Stimulated activated CD4-positive, alpha-beta T cell treated with anti-CD3 and anti-CD28 coated beads, TNF-alpha, amount 100 ng/mL, for 24 hours (primary cell): ENCODE measurements around the gene GPM6B.
"Not testable (repeated sequence)": the region's sequence is repeated elsewhere in the genome, so short reads cannot be mapped to it uniquely, and the experiment has no call there.

ENCODE experiments used
- DNase-seq, 3 experiments: peaks; one replicate each; pipeline ENCODE4 v3.0.0-alpha.2; 2020; ENCODE audit warnings: low read depth in 3 of 3

The GPM6B gene

DNA sequence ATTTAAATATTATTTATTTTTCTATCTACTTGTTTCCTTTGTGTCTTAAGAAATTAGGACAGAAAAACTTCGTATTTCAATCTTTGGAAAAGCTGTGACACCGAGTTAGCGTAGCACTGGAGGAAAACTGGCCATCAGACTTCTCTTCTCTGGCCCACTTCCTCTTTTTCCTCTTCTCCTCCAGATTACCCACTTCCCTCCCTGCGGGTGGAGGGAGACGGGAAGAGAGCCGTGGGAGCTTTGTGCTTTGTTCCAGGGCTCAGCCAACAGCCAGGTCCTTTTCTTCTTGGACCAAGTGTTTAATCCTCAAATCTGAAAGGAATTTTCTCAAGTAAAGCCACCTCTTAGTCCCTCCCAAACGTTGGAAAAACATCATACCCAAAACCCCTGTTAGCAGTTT is 52.6 kb downstream of the GPM6B start:
- DNase-seq, result no peak

DNA sequence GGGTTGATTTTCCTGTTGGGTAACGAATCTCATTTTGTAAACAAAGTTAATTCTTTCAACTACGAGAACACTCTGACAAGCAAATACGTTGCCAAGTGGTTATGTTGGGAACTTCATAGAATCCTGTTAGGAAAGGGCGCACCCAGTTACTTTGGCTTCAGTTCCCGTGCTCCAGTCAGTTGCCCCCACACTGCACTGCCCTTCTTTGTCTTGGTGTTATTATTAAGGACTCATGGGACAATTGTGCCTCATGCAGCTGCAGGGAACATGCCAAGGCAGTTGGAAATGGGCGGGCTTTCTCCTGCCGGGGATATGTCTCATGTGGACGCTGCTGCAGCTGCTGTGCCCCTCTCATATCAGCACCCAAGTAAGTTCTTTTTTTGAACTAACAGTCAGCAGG is 53.4 kb downstream of the GPM6B start:
- no peak for DNase-seq

DNA sequence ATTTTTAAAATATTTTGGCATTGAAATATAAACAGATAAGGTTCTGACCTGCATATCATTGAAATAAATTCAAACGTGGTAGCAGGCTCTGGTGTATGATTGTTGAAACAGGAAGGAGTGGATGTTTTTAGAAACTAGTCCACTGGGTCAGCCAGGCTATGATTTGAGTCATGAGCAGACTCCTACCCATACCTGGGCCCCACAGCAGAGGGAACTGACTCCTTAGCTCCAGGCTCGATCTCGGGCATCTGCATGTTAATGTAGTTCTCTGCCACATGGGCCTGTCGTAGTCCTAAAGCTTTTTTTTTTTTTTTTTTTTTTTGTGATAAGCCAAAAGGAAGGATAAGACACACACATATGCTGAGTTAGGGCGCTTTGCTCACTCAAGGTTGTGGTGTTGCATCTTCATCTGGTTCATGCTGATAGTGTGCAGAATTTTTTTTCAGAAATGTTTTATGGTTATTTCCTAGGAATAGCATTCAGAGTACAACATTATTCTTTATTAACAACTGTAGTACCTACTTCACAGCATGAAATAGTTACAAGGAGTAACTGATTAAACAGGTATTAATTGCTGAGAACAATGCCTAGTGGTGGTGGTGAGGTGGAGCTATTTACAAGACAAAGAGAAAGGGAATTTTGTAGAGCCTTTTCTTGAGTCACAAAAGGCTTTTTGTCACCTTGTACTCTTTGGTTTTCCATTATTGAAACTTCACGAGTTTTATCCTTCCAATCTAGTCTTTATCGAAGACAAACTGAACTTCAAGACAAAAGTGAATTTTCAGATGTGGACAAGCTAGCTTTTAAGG is 55.1 kb downstream of the GPM6B start:
- no peak for DNase-seq

DNA sequence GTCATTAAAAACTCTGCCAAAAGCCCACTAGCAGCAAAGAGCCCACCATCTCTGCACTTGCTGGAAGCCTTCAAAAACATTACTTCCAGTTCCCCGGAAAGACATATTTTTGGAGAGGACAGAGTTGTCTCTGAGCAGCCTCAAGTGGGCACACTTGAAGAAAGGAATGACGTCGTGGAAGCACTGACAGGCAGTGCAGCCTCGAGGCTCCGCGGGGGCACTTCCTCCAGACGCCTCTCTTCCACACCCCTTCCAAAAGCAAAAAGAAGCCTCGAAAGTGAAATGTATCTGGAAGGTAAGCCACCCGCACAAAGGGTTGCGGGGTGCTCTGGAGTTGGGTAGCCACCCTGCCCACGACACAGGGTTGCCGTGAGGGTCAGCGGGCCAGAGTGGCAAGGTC is 56.5 kb downstream of the GPM6B start:
- DNase-seq, result no peak

DNA sequence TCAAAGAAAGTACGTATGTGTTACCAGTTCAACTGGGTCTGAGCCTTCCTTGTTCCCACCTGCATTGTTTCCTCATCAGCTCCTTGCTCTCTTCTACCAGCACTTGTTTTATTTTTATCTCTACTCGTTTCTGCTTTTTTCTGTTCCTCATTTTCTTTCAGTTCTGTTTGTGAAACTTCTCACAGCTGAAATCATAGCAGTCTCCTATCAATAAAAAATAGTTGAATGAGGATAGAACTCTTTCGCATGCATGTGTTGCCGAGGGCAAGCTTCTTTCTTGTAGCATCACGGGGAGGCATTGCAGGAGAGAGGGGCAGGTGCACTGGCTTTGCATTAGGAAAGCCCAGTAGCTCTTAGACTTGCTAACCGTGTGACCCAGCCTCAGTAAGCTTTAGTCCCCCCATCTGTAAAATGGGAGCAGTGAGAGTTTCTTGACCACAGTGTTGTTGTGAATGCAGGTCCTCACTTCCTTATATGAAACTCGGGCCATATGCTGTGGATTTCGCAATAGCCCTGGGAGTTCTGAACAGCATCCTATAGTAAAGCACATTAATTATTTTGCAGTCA is 57.7 kb downstream of the GPM6B start:
- no peak for DNase-seq

DNA sequence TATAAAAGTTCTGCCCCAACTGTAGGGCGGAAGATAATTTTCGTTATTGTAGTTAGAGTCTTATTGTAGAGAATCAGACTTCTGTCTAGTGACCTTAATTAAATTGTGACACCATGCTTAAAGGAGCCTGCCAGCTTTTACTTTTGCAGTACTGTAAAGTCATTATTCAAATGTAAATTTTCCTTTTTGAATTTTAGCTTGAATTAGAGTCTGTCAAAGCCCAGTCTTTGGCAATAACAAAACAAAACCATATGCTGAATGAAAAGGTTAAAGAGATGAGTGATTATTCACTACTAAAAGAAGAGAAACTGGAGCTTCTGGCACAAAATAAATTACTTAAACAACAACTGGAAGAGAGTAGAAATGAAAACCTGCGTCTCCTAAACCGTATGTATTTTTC is 60.5 kb downstream of the GPM6B start:
- no peak for DNase-seq

DNA sequence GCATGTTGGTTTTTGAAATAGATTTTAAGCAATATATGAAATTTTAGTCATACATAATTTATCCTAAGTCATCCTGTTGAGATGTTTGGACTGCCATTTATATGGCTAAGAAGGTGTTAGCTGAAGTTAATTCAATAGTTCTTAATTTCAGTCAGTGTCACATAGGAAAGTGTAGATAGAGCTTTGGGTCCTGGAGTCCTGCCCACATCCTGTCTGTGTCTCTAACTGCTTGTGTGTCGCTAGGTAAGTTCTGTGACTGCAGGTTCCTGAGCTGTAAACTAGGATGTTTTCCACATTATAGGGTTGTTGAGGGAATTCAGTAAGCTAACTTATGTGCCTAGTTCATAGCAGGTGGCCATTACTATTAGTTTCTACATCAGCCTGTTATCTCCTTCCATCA is 61.6 kb downstream of the GPM6B start:
- DNase-seq, result no peak

DNA sequence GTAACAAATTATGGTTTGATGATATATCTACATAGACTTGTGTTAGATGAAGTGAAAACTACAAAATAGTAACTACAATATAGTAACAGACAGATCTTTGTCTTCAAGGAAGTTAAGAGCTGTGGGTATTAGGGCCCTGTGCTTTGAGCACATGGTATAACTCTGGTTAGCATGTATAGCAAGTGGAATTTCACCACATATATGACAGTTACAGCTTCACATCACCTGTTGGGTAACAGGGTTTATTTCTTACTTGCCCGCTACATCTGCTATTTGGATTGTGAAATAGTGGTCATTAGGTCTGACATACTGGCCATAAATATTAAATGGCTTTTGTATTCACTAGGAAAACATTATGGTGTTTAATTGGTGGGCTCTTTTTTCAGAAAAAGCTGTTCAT is 62.1 kb downstream of the GPM6B start:
- DNase-seq, result no peak

DNA sequence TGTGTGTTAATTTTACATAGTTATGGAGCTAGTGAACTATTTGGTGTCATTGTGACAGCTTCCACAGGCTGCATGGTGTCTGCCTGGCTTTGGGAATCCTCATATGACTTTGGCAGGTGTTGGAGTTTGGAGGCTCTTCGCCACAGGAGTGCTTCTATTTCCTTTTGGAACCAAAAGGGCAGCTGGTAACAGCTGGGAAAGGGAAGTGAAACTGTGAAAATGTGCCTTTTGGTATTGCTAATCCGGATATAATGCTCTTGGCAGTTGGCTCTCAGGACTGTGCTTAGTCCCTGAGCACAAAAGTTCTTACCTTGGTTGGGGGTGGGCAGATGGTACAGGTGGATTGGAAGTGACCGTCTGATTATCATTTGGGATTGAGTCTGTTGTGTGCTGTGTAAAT is 64.2 kb downstream of the GPM6B start:
- no peak for DNase-seq

DNA sequence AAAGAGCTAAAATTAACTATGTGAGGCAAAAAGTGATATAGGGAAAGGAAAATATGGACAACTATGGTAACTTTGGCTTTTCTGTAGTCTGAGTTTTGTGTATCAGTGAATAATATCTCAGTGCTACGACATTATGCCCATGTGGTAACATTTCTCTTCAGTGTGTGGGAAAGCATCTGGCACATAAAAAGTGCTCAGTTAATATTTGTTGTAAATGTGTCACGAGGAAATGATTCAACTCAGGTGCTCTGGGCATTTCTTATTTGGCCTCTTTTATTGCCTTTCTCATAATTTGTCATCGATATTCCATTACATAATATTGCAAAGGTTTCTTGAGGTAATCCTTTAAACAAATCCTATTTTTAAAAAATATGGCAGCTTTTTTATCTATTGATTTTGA is 64.8 kb downstream of the GPM6B start:
- DNase-seq, result no peak

DNA sequence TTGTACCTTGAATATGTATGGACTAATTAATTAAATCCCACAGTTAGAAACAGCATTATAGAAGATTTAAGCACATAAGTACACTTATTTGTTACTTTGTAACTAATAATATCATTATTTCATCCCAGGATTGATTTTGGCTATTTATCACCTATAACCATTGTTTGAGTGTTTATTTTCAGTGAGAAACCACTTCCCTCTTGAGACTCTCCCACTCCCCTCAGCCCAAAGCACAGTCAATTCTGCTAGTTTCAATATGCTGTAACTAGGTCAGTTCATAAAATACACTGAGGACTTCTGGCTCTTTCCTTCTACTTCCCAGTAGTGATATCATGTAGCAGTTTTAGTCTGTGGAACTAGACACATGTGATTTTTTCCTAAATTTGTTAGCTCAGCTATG is 66.1 kb downstream of the GPM6B start:
- DNase-seq, result no peak

DNA sequence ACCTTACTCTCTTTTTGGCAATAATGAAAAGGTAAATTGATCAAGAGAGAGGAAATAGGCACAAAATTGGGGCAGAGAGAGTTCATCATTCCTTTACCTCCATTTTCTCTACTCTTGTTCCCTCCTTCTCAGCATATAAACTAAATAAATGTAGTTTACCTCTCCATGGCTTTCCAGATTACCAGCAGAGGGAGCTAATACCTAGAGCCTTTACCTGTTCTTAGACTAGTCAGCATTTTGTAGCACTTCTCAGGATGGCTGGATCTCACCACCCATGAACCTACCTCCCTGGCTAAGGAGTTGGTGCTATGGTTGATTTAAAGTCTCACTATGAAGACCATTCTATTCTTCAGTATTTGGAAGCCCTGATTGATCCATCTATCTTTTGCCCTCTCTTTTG is 66.7 kb downstream of the GPM6B start:
- no peak for DNase-seq

DNA sequence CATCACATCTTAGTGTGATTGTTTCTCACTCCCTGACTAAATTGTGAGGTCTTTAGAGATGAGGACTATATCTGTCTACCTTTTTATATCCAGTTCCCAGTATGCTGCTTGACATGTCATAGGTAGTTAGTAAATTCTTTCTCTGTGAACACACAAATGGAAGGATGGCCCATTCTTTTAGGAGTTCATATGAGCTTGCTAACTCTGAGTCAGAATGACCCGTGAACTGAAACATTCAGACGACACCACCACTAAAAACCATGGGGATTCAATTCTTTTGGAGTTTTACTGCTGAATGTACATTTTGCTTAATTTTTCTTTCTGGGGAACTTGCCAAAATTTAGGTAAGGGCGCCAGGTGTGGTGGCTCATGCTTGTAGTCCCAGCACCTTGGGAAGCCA is 68.4 kb downstream of the GPM6B start:
- no peak for DNase-seq

DNA sequence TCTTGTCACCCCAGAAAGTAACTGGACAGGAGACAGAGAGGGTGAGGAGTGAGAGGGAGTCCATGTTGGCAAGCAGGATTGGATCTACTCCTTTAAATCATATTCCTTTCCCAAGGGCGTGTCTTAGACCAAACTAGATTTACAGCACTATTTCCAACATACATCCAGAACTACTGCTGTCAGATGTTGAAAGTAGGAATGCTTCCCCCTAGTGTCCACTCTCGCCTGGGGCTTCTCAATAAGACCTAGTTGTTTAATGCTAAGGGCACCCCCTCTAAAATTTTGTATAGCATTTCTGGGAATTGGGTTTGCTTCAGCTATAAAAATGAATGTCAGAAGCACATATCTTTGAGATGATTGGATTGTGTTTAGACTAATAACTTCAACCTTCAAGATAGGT is 69.1 kb downstream of the GPM6B start:
- no peak for DNase-seq

DNA sequence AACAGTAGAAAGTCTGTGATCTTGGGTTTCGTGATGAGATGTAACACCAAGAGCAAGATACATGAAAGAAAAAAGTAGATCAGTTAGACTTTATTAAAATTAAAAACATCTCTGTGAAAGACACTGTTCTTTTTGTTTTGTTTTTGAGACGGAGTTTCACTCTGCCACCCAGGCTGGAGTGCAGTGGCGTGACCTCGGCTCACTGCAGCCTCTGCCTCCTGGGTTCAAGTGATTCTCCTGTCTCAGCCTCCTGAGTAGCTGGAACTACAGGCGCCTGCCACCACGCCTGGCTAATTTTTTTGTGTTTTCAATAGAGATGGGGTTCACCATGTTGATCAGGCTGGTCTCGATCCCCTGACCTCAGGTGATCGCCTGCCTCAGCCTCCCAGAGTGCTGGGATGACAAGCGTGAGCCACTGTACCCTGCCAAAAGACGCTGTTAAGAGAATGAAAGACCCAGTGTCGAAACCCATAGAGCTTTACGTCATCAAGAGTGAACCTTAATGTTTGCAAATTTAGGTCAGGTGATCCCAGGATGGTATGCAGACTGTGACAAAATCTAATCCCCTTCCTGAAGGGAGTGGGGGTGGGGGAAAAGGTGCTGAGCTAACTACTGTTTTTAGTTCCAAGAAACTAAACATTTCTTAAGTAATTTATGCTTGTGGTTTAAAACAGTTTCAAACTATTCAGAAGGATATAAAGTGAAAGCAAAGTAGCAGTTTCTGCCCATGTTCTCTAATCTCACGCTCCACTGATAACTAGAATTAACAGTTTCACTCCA is 74.3 kb downstream of the GPM6B start:
- peak in 2 of 3 experiments; percentile 29 to 30 for DNase-seq

DNA sequence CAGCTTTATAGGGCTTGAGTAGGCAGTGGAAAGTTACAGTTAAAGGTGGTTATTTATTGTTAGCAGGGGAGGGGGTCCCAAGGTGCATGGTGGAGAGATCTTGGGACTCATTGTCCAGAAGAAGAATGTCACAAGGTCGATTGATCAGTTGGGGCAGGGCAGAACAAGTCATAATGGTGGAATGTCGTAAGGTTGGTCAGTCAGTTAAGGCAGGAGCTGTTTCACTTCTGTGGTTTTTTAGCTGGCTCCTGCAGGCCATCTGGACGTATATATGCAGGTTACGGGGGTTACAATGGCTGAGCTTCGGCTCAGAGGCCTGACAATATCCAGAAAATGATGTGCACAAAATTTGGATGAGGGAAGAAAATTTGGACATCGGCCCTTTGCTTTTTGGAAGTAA is 75.2 kb downstream of the GPM6B start:
- DNase-seq, result no peak

DNA sequence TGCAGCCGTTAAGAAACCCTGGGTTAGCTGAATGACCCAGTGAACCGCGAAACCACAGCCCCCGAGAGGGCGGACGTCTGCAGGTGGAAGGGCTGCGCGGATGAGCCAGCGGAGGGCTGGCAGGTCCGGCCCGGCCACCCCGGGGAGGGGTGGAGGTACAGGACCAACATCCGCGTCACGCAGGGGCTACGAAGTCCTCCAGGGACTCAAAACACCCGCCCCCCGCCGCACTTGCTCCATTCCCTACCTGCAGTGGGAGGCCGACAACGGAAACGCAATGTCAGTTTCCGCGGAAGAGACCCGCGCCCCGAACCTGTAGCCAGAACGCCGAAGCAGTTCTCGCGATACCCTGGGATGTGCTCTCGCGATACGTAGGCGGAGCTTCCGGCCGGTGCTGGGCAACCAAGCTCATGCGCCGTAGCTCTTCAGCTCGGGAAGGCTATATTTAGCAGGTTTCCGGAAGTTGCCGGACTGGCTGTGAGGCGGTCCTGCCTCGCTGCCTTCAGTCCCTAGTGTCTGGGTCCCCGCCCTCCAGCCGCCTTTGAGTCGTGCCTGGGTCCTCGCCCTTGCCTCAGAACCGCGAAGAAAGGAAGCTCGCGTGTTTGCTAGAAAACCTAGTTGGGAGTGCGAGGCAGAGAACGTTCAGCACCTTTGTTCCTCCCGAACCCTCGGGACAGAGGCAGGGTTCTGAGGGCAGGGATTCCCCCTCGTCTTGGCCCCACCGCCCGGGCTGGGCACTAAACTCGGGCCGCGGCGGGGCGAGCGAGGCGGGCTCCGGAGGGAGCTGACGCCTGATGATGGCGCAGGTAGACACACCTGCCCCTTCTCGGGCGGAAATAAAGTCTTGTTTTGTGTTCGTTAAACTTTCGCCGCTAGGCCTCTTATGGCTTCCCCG is 82.4 kb downstream of the GPM6B start, which contains the start of the genes OFD1 and TRAPPC2:
Gene OFD1 (plus strand): TSS at position 471 of the 895 bp plus-strand sequence. CDS start 324 bp downstream, at position 795.
Gene TRAPPC2 (minus strand): TSS at position 343 of the 895 bp plus-strand sequence. CDS start 14,657 bp downstream, outside the sequence.
- peak; percentile 73 to 85 (median 74) for DNase-seq

DNA sequence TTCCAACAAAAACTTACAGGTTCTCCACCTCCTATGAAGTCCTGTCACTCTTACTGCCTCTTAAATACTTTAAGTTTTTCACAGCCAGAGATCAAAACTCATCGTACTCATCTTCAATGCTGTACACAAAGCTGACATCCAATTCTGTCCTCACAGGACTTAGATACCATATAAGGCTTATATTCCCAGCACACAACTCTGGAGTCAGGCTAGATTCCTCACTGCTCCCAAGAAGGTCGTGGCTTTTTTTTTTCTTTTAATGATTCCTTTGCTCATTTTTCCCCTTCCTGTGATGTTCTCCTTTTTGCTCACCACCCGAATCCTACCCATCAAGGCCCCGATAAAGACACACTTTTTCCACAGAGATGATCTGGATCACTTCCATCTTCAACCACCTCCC is 83.4 kb downstream of the GPM6B start:
- no peak for DNase-seq

DNA sequence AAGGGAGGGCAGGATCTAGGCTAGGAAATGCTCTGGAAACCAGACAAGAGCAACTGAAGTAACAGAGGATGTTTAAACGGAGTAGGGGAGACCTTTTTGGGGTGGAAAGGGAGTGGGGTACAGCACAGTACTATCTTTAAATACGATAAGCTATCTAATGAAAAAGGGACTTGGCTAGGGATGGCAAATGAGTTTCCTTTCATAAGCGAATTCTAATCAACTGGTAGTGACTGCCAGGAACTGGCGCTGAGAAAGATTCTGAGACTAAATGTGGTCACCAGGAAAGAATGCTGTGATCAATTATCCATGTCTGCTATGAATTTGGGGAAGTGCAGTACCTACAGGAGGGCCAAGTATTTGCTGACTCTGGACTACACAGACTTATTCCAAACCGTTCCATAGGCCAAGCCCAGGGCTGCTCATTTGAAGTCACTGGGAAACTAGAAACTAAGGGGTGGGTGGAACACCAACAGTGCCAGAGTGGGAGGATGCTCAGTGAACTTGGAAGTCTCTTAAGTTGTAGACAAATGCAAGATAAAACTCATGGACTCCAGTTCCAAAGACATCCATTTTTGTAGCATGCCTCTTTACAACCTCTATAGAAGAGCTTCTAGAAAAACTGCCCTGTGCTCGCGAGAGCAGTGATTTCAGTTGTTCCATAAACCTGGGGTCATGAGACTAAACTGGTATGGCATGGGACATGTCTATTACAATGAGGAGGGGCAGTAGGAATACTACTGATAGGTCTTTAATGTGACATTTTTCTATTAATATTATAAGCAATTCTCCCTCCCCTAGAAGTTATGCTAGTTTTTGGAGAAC is 84.4 kb downstream of the GPM6B start:
- DNase-seq, result no peak

DNA sequence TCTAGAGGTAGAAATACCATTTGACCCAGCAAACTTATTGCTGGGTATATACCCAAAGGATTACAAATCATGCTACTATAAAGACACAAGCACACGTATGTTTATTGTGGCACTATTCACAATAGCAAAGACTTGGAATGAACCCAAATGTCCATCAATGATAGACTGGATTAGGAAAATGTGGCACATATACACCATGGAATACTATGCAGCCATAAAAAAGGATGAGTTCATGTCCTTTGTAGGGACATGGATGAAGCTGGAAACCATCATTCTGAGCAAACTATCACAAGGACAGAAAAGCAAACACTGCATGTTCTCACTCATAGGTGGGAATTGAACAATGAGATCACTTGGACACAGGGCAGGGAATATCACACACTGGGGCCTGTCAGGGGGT is 86.4 kb downstream of the GPM6B start:
- not testable (repeated sequence) for DNase-seq

DNA sequence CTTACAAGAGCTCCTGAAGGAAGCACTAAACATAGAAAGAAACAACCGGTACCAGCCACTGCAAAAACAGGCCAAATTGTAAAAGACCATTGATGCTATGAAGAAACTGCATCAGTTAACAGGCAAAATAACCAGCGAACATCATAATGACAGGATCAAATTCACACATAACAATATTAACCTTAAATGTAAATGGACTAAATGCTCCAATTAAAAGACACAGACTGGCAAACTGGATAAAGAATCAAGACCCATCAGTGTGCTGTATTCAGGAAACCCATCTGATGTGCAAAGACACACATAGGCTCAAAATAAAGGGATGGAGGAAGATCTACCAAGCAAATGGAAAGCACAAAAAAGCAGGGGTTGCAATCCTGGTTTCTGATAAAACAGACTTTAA is 90.3 kb downstream of the GPM6B start:
- not testable (repeated sequence) for DNase-seq
